Frontal cortex (tissue), 4 donors: ENCODE data around the gene DNAJB2. TPM values are rescaled to one million over a fixed set of nuclear protein-coding genes. Genes with fewer than 3 reads are reported as not detected.
"Not testable (repeated sequence)": the region's sequence is repeated elsewhere in the genome, so short reads cannot be mapped to it uniquely, and the experiment has no call there.

ENCODE experiments used
- DNase-seq, 2 donors: peaks; one replicate each; pipeline ENCODE4 v3.0.0; 2012; ENCODE audit warnings: low spot score in 2 of 2
- FAIRE-seq: peaks from 2 replicates; lab custom pipeline; 2012; peaks lifted over from hg19 to GRCh38; lab: Jason Lieb, UNC
- total RNA-seq: library from RNA; depleted of rRNA; stranded (reverse); fragments of >200 nt; gene quantifications from one replicate; pipeline ENCODE4 v1.2.3, GENCODE V29; 2014
- donor health status: control.
- donor health status: control.
- donor health status: control.

The DNAJB2 gene
- total RNA-seq, 1 donor from 2014 or later = 46.1 TPM

- DNase-seq (peak; percentile 90 to 97), FAIRE-seq (no peak)
Observed at GRCh38 chr2:219253753-219254589, 25.2 kb upstream of the DNAJB2 start, which contains the start of gene TUBA4A. Gene TUBA4A, minus strand, starts transcription at chr2:219253918. Its CDS starts 60 bp downstream, at chr2:219253858.

- FAIRE-seq = no peak
- DNase-seq = no peak
Observed at GRCh38 chr2:219254590-219255201, 24.5 kb upstream of the DNAJB2 start.

- DNase-seq, FAIRE-seq: not testable (repeated sequence)
Observed at GRCh38 chr2:219258942-219259341, 20.2 kb upstream of the DNAJB2 start.

- FAIRE-seq (no peak), DNase-seq (no peak)
Observed at GRCh38 chr2:219261024-219261855, 17.9 kb upstream of the DNAJB2 start.

- no peak for FAIRE-seq
- DNase-seq = no peak
Observed at GRCh38 chr2:219266232-219266631, 12.9 kb upstream of the DNAJB2 start.

GRCh38 chr2:219266886-219267285 is 12.3 kb upstream of the DNAJB2 start:
- DNase-seq (no peak), FAIRE-seq (no peak)

- DNase-seq (no peak), FAIRE-seq (no peak)
Observed at GRCh38 chr2:219268294-219268693, 10.9 kb upstream of the DNAJB2 start.

- no peak for FAIRE-seq
Observed at GRCh38 chr2:219269362-219270054, 9.7 kb upstream of the DNAJB2 start.

GRCh38 chr2:219270055-219270372 is 9.2 kb upstream of the DNAJB2 start:
- FAIRE-seq = no peak
- no peak for DNase-seq

More at GRCh38 chr2:219269362-219270054, 9.7 kb upstream of the DNAJB2 start:
- no peak for DNase-seq

- FAIRE-seq = no peak
- DNase-seq = no peak
Observed at GRCh38 chr2:219271021-219271420, 8.1 kb upstream of the DNAJB2 start.

GRCh38 chr2:219272356-219272755 is 6.8 kb upstream of the DNAJB2 start:
- DNase-seq (no peak), FAIRE-seq (no peak)

- DNase-seq = no peak
- no peak for FAIRE-seq
Observed at GRCh38 chr2:219272995-219273394, 6.2 kb upstream of the DNAJB2 start.

GRCh38 chr2:219273937-219274336 is 5.2 kb upstream of the DNAJB2 start:
- DNase-seq = no peak
- no peak for FAIRE-seq

GRCh38 chr2:219274361-219274921 is 4.7 kb upstream of the DNAJB2 start:
- DNase-seq (no peak), FAIRE-seq (no peak)

GRCh38 chr2:219277703-219278654 is 1.2 kb upstream of the DNAJB2 start:
- peak; percentile 68 to 69 for DNase-seq
- FAIRE-seq = no peak

- FAIRE-seq (no peak), DNase-seq (no peak)
Observed at GRCh38 chr2:219278655-219279150, 463 bp upstream of the DNAJB2 start.

GRCh38 chr2:219279916-219280516 is 850 bp downstream of the DNAJB2 start:
- DNase-seq (peak in 1 of 2 donors; percentile 29), FAIRE-seq (no peak)

- no peak for FAIRE-seq
- DNase-seq = peak in 1 of 2 donors; percentile 4
Observed at GRCh38 chr2:219280651-219281050, 1.5 kb downstream of the DNAJB2 start.
